G401.6 (cell line): ENCODE data around the gene FCGR3A.
"Not testable (repeated sequence)": the region's sequence is repeated elsewhere in the genome, so short reads cannot be mapped to it uniquely, and the experiment has no call there.

Source experiments
- FAIRE-seq: peaks from 2 replicates; lab custom pipeline; 2012; peaks lifted over from hg19 to GRCh38; lab: Jason Lieb, UNC

The FCGR3A gene

DNA sequence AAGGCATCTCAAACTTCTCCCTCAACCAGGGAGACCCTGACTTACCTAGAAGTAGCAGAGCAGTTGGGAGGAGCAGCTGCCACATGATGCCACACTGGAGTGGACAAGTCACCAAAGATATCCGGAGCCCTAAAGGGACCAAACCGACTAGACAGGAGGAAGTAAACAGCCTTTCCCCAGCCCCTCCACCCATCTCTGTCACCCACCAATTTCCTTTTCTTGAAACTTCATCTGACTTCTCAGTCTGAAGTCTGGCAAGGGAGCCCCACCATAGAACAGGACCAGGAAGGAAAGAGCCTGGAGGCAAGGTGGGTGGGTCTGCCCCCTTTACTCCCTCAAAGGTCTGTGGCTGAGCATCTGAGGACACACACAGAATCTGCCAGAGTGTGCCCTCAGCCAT lies at the start of gene FCGR3A:
TSS of gene FCGR3A (minus strand) at position 167 of the 400 bp plus-strand sequence. CDS start at position 85, 82 bp downstream.
- no peak for FAIRE-seq

DNA sequence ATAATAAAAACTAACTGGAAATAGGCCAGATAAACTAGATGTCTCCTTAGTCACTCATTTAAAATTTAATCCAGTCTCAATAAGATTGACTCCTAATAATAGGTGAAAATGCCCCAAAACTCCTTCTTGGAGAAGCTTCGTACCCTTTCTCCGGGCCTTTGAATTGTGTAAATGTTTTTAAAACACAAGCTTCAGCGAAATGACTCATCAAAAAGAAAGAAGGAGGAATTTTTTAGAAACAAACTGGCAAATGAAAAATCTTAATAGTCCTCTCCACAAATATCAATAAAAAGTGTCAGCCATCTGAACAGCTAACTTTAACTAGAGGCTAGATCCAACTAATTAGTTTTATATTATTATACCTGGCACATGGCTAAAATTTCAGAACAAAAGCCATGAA lies 47.5 kb upstream of the FCGR3A start:
- FAIRE-seq: not testable (repeated sequence)

DNA sequence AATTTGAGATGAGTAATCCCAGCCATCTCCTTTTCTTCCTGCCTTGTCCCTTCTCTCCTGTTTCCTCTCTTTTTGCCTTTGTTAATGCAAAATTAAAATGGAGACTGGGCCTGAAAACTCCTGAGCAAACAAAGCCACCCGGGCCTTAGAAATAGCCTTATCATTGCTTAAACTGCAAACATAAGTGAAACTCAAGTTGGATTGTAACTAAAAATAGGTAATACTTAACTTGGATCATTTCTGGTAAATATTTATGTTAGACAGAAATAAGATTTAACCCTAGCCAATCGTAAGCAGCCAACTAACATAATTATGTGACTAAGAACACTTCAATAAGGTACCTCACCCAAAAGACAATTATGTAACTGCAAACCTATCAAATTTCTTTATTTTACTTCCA lies 46.0 kb upstream of the FCGR3A start:
- not testable (repeated sequence) for FAIRE-seq

DNA sequence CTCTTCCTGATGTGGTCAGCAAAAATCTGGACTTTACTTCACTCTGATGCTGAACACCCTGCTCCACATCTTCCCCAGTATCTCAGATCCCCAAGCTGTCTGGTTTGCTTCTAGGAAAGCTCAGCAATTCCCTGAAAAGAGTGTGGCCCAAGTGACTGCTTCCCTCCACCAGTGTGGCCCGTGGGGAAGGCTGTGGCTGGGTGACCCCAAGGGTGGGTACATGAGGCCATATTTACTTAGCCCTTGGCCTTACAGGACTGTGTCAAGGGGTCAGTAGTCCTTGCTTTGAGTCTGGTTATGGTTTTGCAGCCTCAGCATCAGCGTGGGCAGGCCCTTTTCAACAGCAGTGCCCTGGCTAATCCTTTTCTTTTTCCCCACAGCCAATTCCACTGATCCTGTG lies 45.6 kb upstream of the FCGR3A start:
- not testable (repeated sequence) for FAIRE-seq

DNA sequence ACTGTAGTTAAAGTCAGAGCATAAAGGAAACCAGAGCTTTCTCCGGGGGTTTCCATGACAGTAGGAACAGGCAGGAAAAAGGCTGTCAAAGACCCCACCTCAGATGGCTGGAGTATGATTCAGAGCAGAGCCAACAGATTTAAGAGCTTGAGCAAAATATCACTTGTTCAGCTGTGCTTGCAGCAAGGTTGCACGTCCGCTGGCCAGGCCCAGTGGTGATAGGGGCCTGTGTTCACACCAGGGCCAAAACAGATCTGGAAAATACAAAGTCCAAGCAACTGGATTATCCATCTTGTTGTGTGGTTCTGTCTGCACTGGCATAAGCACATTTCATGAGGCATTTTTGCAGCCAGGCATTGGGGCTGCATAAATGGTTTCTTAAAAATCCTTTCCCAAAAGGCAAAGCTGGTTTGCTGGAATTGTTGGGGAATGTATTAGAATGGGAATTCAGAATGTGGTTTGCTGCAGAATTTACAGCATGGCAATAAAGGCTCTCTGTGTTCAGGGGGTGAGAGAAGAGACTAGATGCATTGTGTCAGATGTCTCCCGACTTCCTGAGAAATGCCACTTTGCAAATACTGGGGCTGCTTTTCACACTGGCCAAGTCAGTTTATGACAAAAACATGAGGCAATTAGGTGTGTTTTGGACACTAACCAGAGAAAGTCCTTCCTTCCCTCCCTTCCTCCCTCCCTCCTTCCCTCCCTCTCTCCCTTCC lies 44.8 kb upstream of the FCGR3A start:
- FAIRE-seq: not testable (repeated sequence)

DNA sequence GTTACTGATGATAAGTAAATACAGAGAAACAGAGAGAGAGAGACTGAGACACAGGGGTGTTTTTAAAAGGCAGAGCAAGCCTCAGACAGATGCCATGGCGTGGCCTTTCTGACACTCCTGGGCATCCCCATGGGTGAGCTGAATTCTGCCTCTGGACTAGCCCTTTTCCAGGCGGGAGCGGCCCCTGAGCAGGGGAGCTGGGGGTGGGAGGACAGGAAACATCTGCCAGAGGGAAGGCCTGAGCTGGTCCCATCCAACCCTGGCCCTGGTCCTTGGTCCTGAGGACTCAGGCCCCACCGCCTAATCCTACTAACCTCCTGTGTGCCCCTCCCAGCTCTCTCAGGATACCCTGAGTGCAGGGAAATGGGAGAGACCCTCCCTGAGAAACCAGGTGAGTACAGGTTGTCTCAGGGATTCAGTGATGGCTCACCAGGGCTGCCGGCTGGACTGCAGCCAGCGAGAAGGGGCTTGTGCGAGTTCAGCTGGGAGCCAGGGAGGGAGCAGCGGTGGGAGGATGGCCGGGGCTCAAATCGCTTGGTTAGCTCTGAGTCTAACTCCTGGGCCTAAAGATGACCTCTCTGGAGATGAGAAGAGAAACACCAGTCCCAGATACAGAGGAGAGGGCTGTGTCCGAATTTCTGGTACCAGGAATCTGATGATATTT lies 43.6 kb upstream of the FCGR3A start:
- FAIRE-seq: not testable (repeated sequence)

DNA sequence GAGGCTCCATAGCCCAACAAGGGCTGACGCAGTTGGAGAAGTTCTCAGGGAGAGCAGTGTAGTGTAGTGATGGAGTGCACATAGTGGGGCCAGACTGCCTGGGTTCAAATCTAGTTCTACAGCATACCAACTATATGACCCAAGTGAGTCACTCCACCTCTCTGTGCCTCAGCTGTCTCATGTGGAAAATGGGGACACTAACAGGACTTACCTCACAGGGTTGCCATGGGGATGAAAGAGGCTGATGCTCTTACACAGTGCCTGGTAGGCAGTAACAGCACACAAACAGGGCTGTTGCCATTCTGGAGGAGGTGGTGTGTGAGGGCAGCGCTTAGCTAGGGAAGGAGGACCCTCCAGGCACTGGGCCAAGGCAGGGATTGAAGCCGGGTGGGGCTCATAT lies 43.0 kb upstream of the FCGR3A start:
- FAIRE-seq: not testable (repeated sequence)

DNA sequence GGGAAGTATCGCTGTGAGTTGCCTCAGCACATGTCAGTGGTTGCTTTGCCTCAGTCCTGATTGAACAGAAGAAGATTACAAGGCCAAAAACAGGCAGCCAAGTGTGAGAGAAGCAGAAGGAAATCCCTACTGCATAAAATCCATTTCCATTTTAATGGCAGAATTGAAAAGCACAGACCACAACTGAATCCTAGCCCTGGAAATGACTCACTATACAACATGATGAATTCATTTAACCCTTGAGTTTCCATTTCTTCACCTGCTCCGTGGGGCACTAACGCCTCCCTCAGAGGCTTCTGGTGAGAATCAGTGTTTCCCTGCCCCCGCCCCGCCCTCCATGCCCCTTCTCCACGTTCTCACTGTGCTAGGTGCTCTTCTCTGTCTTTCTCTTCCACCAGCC lies 40.3 kb upstream of the FCGR3A start:
- not testable (repeated sequence) for FAIRE-seq

DNA sequence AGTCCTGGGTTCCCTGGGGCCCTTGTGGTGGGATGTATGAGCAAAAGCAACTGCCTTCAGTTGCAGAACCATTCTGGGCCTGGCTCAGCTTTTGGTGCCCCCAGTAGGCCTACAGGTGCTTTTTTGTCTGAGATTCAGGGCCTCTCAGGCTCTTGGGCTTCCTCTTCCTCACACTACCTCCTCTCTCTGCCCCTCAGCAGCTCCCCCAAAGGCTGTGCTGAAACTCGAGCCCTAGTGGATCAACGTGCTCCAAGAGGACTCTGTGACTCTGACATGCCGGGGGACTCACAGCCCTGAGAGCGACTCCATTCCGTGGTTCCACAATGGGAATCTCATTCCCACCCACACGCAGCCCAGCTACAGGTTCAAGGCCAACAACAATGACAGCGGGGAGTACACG lies 39.7 kb upstream of the FCGR3A start:
- not testable (repeated sequence) for FAIRE-seq

DNA sequence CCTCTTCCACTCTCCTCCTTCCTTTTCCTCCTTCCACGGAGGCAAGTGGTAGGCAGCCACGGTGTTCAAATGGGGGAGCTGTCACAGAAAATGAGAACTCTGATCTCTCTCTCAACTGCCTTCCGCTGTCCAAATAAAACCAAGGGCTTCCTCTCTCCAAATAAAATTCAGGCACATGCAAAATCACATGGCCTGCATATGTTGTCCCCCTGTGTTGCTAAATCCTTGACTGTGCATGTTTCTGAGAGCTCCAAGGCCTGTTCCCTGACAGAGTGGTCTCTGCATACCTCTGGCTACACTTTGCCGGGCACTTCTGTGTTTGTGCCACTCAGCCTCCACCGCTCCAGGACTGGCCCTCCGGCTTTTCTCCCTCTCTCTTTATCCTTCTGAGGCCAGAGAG lies 39.0 kb upstream of the FCGR3A start:
- not testable (repeated sequence) for FAIRE-seq

DNA sequence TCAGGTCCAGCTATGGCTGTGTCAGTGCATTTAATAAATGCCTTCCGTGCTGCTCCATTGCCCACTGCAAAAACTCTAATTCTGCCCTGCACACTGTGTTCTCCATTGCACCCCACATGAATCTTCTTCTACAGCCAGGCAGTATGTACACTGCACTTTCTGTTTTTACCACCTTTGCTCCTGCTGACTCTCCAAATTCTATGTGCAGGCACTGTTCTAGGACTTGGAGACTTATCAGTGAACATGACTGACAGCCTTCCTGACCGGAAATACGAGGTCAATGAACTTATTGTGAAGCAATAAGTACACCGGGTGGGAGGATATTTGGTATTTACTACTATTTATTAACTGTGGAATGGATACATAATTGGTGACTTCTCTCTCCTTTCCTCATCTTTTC lies 33.3 kb upstream of the FCGR3A start:
- FAIRE-seq: not testable (repeated sequence)

DNA sequence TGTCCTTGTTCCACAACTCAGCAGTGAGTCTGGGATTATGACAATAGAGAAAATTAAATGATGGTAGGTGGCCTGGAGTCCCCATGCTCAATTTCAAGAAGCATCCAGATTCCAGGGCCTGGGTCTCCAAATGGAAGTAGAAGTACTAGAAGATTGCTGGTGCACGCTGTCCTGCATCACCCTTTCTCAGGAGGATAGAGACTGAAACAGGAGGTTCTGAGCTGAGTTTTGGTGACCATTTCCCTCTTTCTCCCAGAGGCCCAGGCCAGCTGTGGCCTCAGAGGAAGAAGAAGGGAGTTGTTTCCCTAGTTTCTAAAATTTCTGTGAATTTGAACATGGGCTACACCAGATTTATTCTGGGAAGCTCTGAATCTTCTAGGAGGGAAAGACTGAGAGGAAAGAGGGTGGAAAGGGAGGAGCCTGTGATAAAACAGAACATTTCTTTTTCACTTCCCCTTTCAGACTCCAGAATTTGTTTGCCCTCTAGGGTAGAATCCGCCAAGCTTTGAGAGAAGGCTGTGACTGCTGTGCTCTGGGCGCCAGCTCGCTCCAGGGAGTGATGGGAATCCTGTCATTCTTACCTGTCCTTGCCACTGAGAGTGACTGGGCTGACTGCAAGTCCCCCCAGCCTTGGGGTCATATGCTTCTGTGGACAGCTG lies 31.4 kb upstream of the FCGR3A start:
- not testable (repeated sequence) for FAIRE-seq

DNA sequence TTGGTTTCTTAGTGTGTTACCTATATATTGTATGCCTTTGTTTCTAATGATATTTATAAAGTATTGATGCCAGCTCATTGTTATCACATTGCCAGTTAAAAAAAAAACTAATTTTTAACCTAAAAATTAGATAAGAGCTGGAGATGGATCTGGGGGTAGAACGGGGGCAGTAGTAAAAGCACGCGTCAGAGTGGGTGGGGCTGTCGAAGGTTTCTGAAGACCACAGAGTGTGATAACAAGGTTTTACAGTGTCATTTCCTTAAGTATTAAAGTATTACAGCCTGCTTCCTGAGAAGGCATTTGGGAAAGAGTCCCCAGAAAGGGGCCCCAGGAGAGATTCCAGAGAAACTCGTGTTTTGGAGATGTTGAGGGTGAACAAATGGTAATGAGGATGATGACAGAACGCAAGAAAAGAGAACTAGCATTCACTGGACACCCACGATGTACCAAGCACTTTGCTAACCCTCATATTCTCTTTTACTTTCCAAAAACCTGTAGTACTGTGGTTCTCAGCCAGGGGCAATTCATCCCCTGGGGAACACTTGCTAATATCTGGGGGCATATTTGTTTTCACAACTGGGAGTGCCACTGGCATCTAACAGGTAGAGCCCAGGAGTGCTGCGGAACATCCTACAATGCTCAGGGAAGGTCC lies 30.4 kb upstream of the FCGR3A start:
- FAIRE-seq: not testable (repeated sequence)

DNA sequence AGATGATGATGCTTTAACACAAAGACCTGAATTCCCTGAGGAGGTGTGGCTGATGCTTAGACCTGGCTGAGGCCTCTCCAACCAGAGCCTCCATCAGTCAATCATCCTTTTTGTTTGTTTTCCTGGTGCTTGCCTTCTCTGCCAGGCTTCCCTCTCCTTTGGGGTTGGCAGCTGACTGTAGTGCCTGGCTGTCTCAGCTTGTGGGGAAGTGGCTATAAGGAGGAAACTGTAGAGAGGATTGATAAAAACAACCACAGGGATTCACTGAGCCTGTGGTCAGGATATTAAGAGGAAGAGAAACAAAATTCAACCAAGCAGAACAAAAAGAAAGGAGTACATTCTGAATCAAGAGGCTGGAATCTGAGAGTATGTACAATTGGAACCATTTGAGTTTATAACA lies 27.1 kb upstream of the FCGR3A start:
- FAIRE-seq: not testable (repeated sequence)

DNA sequence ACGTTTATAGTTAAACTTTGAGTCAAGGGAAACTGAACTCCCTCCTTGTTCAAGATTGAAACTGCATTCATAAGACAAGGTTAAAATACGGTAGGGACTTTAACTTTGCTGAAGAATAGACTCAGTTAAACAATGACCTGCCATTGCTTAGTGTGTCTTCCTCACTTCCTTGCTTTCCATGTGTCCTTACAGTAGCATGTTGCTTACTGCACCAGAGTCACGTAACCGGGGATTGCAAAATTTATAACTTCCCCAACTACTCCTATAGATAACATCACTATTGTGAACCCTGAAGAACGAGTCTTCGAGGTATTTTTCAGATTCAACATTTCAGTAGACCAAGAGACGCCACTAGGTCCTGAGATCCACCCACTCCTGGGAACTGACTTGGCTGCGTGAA lies 22.1 kb upstream of the FCGR3A start:
- FAIRE-seq: not testable (repeated sequence)

DNA sequence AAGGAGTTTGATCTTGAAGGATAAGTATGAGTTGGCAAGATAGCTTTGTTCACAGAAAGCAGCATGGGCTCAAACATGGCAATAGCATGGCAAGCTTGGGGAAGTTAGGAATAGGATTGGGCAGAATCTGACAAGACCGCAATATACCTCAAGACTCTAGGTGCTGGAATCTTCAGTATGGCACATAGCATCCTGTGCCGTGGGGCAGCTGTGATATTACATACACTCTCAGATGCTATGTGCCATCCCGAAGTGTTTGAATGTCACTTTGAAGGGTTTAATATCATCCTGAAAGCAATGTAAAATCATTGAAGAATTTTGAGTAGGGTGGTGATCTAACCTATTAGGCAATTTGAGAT lies 17.0 kb upstream of the FCGR3A start:
- FAIRE-seq: not testable (repeated sequence)

DNA sequence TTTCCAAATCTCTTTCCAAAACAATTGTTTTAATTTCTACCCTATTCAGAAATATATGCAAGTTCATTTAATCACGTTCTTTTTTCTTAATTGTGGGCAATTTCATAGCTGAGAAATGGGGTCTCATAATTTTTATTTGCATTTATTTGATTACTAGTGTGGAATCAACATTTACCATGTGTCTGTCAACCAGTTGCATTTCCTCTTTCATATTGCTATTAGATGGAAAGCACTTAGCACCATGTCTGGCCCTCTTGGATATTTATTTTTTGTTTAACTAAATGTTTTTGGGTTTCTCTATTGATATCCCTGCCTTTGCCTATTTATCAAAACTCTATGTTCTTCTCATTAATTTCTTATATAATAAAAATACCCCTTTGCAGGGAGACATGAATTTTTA lies 13.9 kb upstream of the FCGR3A start:
- not testable (repeated sequence) for FAIRE-seq

DNA sequence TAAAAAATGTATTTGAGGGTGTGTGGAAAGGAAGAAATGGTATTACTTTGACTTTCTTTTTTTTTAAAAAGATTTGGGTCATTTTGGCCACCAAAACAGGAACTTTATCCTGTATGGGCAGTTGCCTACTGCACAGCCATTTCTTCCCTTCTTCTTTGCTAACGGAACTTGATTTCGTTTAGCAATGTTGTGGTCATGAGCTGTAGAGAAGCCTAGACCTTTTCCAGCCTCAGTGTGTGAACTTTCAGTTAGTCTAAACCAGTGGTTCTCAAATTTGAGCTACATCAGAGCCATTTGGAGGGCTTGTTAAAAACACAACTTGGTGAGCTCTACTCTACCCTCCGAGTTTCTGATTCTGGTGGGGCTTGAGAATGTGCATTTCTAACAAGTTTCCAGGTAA lies 12.8 kb upstream of the FCGR3A start:
- FAIRE-seq: not testable (repeated sequence)

DNA sequence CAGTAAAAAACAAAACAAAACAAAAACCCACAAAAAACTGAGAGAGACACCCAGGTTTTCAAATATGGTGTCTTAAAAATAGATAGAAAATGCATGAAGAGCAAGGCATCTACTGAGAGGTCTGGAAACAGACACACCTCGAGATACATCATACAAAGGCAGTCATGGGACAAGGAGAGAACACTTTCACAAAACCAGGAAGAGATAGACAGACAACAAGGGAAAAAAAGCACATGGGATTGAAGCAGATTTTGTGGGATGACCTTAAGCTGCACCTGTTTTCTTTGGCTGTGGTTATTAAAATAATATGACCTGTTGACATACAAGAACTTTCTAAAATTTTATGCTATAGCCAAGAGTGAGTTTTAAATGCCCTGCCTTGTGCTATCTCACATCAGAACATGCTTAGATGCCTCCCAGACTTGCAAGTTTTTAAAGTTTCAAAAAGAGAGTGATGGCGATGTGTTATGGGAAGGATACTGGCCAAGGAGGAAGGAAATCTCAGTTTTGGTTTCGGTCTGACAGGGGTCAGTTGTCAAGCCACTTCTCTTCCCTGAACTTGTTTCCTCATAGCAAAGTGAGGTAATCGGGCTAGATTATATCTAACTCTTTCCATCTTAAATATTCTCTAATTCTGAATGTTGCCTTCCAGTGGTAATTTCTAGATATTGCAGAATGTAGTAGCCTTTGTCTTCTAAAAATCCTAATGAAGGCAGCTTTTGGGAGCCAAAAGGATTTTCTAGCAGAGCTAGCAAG lies 11.5 kb upstream of the FCGR3A start:
- FAIRE-seq: not testable (repeated sequence)

DNA sequence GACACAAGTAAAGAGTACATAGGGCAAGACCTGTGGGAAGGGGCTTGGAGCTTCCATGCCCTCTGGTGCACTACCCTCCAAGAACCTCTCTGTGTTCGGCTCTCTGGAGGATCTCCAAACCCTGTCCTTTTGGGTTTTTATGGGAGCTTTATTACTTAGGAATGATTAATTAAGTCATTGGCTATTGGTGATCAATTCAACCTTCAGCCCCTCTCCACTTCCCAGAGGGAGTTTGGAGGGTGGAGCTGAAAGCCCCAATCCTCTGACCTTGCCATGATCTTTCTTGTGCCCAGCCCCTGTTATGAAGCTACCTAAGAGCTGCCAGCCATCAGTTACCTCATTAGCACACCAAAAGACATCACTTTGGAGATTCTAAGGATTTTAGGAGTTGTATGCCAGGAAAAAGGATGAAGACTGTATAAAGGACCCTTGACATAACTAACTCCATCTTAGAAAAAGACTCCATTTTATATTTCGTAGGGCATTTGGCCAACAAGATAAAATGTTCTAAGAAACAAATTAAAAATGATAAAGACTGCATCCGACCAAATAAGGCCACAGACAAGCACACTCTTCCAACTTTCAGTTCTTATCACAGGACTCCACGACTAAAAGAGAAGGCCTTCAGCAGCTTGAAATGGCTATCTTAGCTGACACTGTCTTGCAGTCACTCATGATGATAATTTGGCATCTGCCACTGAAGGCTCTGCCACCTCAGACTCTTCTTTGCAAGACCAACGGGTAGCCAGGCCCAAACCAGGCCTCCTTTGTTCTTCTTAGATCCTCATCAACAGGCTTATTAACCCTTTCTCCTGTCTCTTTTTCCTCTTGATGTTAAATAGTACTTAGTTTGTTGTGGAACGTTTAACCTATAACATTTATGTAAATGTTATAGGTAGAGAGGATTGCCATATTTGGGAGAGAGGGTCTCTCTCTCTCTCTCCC lies 8.2 kb upstream of the FCGR3A start:
- not testable (repeated sequence) for FAIRE-seq

DNA sequence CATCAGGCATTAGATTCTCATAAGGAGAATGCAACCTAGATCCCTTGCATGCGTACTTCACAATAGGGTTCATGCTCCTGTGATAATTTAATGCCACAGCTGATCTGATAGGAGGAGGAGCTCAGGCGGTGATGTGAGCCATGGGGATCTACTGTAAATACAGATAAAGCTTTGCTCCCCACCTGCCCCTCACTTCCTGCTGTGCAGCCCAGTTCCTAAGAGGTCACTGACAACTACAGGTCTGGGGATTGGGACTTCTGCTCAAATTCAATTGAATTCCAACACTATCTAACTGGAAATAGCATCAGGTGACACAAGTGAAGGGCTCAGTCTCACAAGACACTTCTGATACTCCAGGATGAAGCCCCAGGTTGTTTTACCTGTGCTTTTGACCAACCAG lies 7.4 kb upstream of the FCGR3A start:
- FAIRE-seq: not testable (repeated sequence)
